HCT116 (cell line): ENCODE measurements around the gene PRKCA.

ENCODE experiments used
- CEBPB ChIP-seq: IDR thresholded peaks from 2 replicates; pipeline ENCODE4 v1.6.1; 2012; ENCODE audit warnings: low read depth
- EZH2 ChIP-seq: fragments of 200-600 bp; sonication (generic); IDR thresholded peaks from 2 replicates; pipeline ENCODE4 v1.6.1; 2017; ENCODE audit warnings: antibody characterized with exemption, mixed run types
- EZH2phosphoT487 ChIP-seq: fragments of 200-600 bp; IDR thresholded peaks from 2 replicates; pipeline ENCODE4 v1.6.1; 2018; ENCODE audit warnings: antibody characterized with exemption, borderline replicate concordance
- JUND ChIP-seq: IDR thresholded peaks from 2 replicates; pipeline ENCODE4 v1.6.1; 2012
- POLR2A ChIP-seq: IDR thresholded peaks from 2 replicates; pipeline ENCODE4 v1.7.0; 2011; ENCODE audit warnings: borderline replicate concordance; ENCODE audit not compliant: insufficient read depth, insufficient read length; ENCODE audit errors: extremely low read depth
- POLR2AphosphoS5 ChIP-seq: IDR thresholded peaks from 2 replicates; pipeline ENCODE4 v1.6.1; 2011; ENCODE audit warnings: mild to moderate bottlenecking, low read depth, low read length, moderate library complexity
- RAD21 ChIP-seq: IDR thresholded peaks from 2 replicates; pipeline ENCODE4 v1.6.1; 2012; ENCODE audit warnings: low read depth, mild to moderate bottlenecking
- SP1 ChIP-seq: IDR thresholded peaks from 2 replicates; pipeline ENCODE4 v1.6.1; 2012; ENCODE audit warnings: low read depth
- TCF7L2 ChIP-seq: IDR thresholded peaks from 2 replicates; pipeline ENCODE4 v1.7.0; 2011; ENCODE audit warnings: borderline replicate concordance, inconsistent platforms; ENCODE audit not compliant: insufficient read depth, insufficient read length; ENCODE audit errors: extremely low read depth
- YY1 ChIP-seq: IDR thresholded peaks from 2 replicates; pipeline ENCODE4 v1.6.1; 2011; ENCODE audit warnings: low read length, low read depth, moderate library complexity, mild to moderate bottlenecking; ENCODE audit not compliant: insufficient replicate concordance; ENCODE audit errors: extremely low read depth
- ZFX ChIP-seq: fragments of 450-650 bp; IDR thresholded peaks from 2 replicates; pipeline ENCODE4 v1.6.1; 2017
- TF ChIP-seq, protein P1 (sequence below), 3 experiments: fragments of 200-600 bp in 1 of 3; sonication (generic) in 1 of 3; IDR thresholded peaks in 2 of 3; conservative IDR thresholded peaks in 1 of 3; 2 replicates each; pipeline ENCODE4 v1.5.1; 2012 to 2017; ENCODE audit warnings: low read depth in 2 of 3, low read length in 2 of 3, antibody characterized with exemption in 1 of 3, borderline replicate concordance in 1 of 3, control low read depth in 1 of 3, mild to moderate bottlenecking in 1 of 3, mixed read lengths in 1 of 3, mixed run types in 1 of 3, moderate library complexity in 1 of 3; ENCODE audit not compliant: insufficient read depth in 1 of 3
- TF ChIP-seq, protein P2 (sequence below): IDR thresholded peaks from 2 replicates; pipeline ENCODE4 v1.6.1; 2012; ENCODE audit warnings: low read depth
- TF ChIP-seq, protein P3 (sequence below): IDR thresholded peaks from 2 replicates; pipeline ENCODE4 v1.6.1; 2012

DNA sequence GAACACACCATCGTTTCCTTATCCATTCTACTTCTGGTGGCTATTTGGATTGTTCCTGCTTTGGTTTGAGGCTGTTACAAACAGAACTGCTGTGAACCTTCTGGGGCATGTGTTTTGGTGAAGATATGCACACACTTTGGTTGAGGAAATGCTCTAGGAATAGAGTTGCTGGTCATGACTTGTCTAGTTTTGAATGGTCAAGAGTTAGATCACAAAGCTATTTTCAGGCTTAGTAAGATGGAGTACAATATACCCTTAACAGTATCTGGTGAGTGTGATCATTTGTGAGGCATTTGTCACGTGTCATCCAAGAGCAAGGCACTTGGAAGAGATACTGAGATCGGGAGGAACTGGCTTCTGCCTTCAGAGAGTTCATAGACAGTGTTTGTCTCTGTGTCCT is 485.5 kb downstream of the PRKCA start:
- TF ChIP-seq ZFX (no peak), EZH2phosphoT487 (no peak), POLR2A (no peak), CEBPB (no peak), POLR2AphosphoS5 (no peak), EZH2 (no peak), SP1 (no peak), JUND (no peak), RAD21 (no peak), YY1 (no peak), TCF7L2 (no peak)
- TF ChIP-seq, protein P1, sequence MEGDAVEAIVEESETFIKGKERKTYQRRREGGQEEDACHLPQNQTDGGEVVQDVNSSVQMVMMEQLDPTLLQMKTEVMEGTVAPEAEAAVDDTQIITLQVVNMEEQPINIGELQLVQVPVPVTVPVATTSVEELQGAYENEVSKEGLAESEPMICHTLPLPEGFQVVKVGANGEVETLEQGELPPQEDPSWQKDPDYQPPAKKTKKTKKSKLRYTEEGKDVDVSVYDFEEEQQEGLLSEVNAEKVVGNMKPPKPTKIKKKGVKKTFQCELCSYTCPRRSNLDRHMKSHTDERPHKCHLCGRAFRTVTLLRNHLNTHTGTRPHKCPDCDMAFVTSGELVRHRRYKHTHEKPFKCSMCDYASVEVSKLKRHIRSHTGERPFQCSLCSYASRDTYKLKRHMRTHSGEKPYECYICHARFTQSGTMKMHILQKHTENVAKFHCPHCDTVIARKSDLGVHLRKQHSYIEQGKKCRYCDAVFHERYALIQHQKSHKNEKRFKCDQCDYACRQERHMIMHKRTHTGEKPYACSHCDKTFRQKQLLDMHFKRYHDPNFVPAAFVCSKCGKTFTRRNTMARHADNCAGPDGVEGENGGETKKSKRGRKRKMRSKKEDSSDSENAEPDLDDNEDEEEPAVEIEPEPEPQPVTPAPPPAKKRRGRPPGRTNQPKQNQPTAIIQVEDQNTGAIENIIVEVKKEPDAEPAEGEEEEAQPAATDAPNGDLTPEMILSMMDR (IDR thresholded peaks at IDR 0.05 in 2 of 3, conservative IDR thresholded peaks at IDR 0.05 in 1 of 3; ENCODE audit: borderline replicate concordance in 1 of 3, insufficient read depth in 1 of 3, low read depth in 2 of 3, low read length in 2 of 3): no peak
- TF ChIP-seq, protein P2, sequence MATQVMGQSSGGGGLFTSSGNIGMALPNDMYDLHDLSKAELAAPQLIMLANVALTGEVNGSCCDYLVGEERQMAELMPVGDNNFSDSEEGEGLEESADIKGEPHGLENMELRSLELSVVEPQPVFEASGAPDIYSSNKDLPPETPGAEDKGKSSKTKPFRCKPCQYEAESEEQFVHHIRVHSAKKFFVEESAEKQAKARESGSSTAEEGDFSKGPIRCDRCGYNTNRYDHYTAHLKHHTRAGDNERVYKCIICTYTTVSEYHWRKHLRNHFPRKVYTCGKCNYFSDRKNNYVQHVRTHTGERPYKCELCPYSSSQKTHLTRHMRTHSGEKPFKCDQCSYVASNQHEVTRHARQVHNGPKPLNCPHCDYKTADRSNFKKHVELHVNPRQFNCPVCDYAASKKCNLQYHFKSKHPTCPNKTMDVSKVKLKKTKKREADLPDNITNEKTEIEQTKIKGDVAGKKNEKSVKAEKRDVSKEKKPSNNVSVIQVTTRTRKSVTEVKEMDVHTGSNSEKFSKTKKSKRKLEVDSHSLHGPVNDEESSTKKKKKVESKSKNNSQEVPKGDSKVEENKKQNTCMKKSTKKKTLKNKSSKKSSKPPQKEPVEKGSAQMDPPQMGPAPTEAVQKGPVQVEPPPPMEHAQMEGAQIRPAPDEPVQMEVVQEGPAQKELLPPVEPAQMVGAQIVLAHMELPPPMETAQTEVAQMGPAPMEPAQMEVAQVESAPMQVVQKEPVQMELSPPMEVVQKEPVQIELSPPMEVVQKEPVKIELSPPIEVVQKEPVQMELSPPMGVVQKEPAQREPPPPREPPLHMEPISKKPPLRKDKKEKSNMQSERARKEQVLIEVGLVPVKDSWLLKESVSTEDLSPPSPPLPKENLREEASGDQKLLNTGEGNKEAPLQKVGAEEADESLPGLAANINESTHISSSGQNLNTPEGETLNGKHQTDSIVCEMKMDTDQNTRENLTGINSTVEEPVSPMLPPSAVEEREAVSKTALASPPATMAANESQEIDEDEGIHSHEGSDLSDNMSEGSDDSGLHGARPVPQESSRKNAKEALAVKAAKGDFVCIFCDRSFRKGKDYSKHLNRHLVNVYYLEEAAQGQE: no peak
- TF ChIP-seq, protein P3, sequence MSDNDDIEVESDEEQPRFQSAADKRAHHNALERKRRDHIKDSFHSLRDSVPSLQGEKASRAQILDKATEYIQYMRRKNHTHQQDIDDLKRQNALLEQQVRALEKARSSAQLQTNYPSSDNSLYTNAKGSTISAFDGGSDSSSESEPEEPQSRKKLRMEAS: no peak
